ENCODE measurements around the gene PI4KB.
"Not testable (repeated sequence)": the region's sequence is repeated elsewhere in the genome, so short reads cannot be mapped to it uniquely, and the experiment has no call there.

The PI4KB gene

DNA sequence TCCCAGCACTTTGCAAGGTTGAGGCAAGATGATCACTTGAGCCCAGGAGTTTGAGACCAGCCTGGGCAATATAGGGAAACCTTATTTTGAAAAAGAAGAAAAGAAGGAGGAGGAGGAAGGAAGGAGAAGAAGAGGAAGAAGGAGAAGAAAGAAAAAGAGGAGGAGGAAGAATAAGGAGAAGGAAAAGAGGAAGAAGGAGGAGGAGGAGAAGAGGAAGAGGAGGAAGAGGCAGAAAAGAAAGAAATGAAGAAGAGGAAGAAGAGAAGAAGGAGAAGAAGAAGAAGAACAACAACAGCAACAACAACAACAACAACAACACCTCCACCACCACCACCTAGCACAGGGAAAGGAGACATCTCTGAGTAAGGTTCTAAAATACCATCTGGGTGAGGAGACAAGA is 34.7 kb upstream of the PI4KB start:
- peaks cover 7% of the 10 kb centered on the region for H3K9me3 ChIP-seq
- no peaks in the 10 kb centered on the region for H3K27me3 ChIP-seq (ENCODE audit: low read depth)
- H3K4me1 ChIP-seq, result no peaks in the 10 kb centered on the region
- H3K4me3 ChIP-seq, result no peak overlapping the region
- no peak for DNase-seq (ENCODE audit: low spot score in 2 of 2)
- in situ Hi-C loops (cut with MboI; ENCODE audit: low sequenced_read_pairs), result no loop called here
- H3K36me3 ChIP-seq (replicated peaks), result no peaks in the 10 kb centered on the region

- Histone ChIP-seq H3K4me1 (no peaks in the 10 kb centered on the region), H3K36me3 (replicated peaks) (no peaks in the 10 kb centered on the region), H3K9me3 (peaks cover 7% of the 10 kb centered on the region), H3K27me3 (ENCODE audit: low read depth) (no peaks in the 10 kb centered on the region), H3K4me3 (no peak overlapping the region)
- in situ Hi-C loops (cut with MboI; ENCODE audit: low sequenced_read_pairs), result no loop called here
- DNase-seq (ENCODE audit: low spot score in 2 of 2), result no peak
These were observed 29.5 kb upstream of the PI4KB start for GRCh38 chr1:151356696-151357095.

- no peak overlapping the region for H3K4me3 ChIP-seq
- peaks cover 12% of the 10 kb centered on the region for H3K9me3 ChIP-seq
- no peak for DNase-seq (ENCODE audit: low spot score in 2 of 2)
- no peaks in the 10 kb centered on the region for H3K27me3 ChIP-seq (ENCODE audit: low read depth)
- peaks cover 7% of the 10 kb centered on the region for H3K4me1 ChIP-seq
- in situ Hi-C loops (cut with MboI; ENCODE audit: low sequenced_read_pairs), result no loop called here
- H3K36me3 ChIP-seq (replicated peaks), result no peaks in the 10 kb centered on the region
These were observed 25.0 kb upstream of the PI4KB start for GRCh38 chr1:151352021-151352718.

- DNase-seq (ENCODE audit: low spot score in 2 of 2); H3K27me3 ChIP-seq (ENCODE audit: low read depth); H3K4me3 ChIP-seq; in situ Hi-C loops (cut with MboI; ENCODE audit: low sequenced_read_pairs); H3K36me3 ChIP-seq (replicated peaks): not testable (repeated sequence)
- peaks cover 12% of the 10 kb centered on the region for H3K9me3 ChIP-seq
- H3K4me1 ChIP-seq, result peaks cover 15% of the 10 kb centered on the region
These were observed 23.1 kb upstream of the PI4KB start for GRCh38 chr1:151350323-151350722.

GRCh38 chr1:151347523-151348246 is 20.5 kb upstream of the PI4KB start:
- in situ Hi-C loops (cut with MboI; ENCODE audit: low sequenced_read_pairs), result no loop called here
- Histone ChIP-seq H3K36me3 (replicated peaks) (peaks cover 25% of the 10 kb centered on the region), H3K9me3 (peaks cover 12% of the 10 kb centered on the region), H3K27me3 (ENCODE audit: low read depth) (no peaks in the 10 kb centered on the region), H3K4me1 (peaks cover 15% of the 10 kb centered on the region), H3K4me3 (peak overlapping the region; percentile 43)
- DNase-seq (ENCODE audit: low spot score in 2 of 2), result no peak

GRCh38 chr1:151346769-151347522 is 19.7 kb upstream of the PI4KB start, which contains the start of gene RFX5:
RFX5 (minus strand) TSS chr1:151347252; CDS start chr1:151346320, 932 bp downstream.
- H3K36me3 ChIP-seq (replicated peaks), result peaks cover 25% of the 10 kb centered on the region
- peak within 1 kb of the TSS; percentile 43 for H3K4me3 ChIP-seq
- peaks cover 15% of the 10 kb centered on the region for H3K4me1 ChIP-seq
- in situ Hi-C loops (cut with MboI; ENCODE audit: low sequenced_read_pairs), result no loop called here
- peaks cover 8% of the 10 kb centered on the region for H3K9me3 ChIP-seq
- H3K27me3 ChIP-seq (ENCODE audit: low read depth), result no peaks in the 10 kb centered on the region
- DNase-seq (ENCODE audit: low spot score in 2 of 2), result peak; percentile 96

GRCh38 chr1:151346082-151346768 is 19.0 kb upstream of the PI4KB start:
- H3K36me3 ChIP-seq (replicated peaks), result peaks cover 25% of the 10 kb centered on the region
- peak overlapping the region; percentile 43 for H3K4me3 ChIP-seq
- DNase-seq (ENCODE audit: low spot score in 2 of 2), result no peak
- H3K4me1 ChIP-seq, result peaks cover 15% of the 10 kb centered on the region
- 0 out of 2 replicates have a peak, but pooled peaks cover 2% of the 10 kb centered on the region for H3K9me3 ChIP-seq
- in situ Hi-C loops (cut with MboI; ENCODE audit: low sequenced_read_pairs), result no loop called here
- no peaks in the 10 kb centered on the region for H3K27me3 ChIP-seq (ENCODE audit: low read depth)

- no peak for DNase-seq (ENCODE audit: low spot score in 2 of 2)
- Histone ChIP-seq H3K4me3 (no peak overlapping the region), H3K9me3 (no peaks in the 10 kb centered on the region), H3K36me3 (replicated peaks) (peaks cover 25% of the 10 kb centered on the region), H3K27me3 (ENCODE audit: low read depth) (no peaks in the 10 kb centered on the region), H3K4me1 (peaks cover 15% of the 10 kb centered on the region)
- in situ Hi-C loops (cut with MboI; ENCODE audit: low sequenced_read_pairs), result no loop called here
These were observed 17.1 kb upstream of the PI4KB start for GRCh38 chr1:151344291-151344690.

GRCh38 chr1:151343587-151343986 is 16.4 kb upstream of the PI4KB start:
- in situ Hi-C loops (cut with MboI; ENCODE audit: low sequenced_read_pairs), result no loop called here
- no peak overlapping the region for H3K4me3 ChIP-seq
- no peaks in the 10 kb centered on the region for H3K27me3 ChIP-seq (ENCODE audit: low read depth)
- no peak for DNase-seq (ENCODE audit: low spot score in 2 of 2)
- peaks cover 15% of the 10 kb centered on the region for H3K4me1 ChIP-seq
- H3K36me3 ChIP-seq (replicated peaks), result peaks cover 25% of the 10 kb centered on the region
- H3K9me3 ChIP-seq, result no peaks in the 10 kb centered on the region

DNA sequence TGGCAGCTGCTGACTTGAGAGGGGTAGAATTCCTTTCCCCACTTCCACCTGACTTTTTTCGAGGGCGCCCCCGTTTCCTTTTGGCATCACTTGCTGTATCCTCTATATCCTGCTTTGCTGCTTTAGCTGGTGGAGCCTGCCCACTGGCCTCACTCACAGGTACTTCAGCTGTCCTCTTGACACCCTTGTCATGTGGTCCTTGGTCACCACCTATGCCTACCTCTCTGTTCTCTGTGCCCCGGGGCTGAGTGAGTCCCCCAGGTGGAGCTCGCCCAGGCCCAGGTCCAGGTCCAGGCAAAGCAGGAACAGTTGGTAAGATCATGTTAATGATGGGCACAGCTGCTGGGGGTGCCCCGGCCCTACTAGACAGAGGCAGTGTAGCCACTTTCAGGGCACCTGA is 15.4 kb upstream of the PI4KB start:
- Histone ChIP-seq H3K36me3 (replicated peaks) (peaks cover 25% of the 10 kb centered on the region), H3K27me3 (ENCODE audit: low read depth) (no peaks in the 10 kb centered on the region), H3K4me1 (peaks cover 9% of the 10 kb centered on the region), H3K9me3 (no peaks in the 10 kb centered on the region), H3K4me3 (no peak overlapping the region)
- in situ Hi-C loops (cut with MboI; ENCODE audit: low sequenced_read_pairs), result no loop called here
- DNase-seq (ENCODE audit: low spot score in 2 of 2), result no peak

- H3K4me1 ChIP-seq, result peaks cover 7% of the 10 kb centered on the region
- in situ Hi-C loops (cut with MboI; ENCODE audit: low sequenced_read_pairs), result no loop called here
These were observed 14.8 kb upstream of the PI4KB start for GRCh38 chr1:151342021-151342420.

DNA sequence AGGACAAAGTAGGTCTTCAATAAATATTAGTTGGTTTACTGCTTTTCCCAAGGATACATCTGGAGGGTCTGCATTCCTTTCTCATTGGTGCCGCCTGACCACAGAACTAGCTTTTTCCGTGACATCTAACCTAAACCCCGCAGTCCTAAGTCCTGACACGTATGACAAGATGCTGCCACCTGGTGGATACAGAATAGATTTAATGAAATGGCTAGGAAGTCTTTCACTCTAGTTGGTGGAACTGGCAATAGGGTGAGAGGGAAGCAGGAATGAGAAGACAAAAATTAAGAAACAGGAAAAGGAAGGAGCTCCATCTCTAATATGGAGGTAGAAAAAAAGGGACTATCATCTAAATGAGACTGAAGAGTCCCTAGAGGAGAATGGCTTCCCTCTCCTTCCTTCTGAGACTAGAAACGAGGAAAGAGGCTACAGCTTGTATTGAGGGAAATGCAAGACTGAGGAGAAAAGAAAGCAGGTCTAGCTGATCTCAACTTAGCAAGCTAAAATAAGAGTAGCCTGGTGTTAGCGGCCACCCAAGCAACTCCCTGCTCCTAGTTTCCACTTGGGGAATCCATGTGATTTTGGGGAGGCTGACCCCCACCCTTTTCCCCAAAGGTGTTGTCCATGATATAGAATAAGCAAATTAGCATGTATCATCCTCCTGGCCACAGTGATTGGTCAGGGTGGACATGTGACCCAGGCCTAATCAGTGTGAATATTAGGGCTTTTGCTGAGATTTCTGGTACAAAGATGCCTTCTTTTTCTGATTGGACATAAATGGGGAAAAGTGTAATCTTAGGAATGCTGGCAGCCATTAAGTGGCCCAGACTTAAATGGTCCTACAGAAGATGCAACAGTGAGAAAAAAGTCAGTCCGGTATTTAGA is 13.9 kb upstream of the PI4KB start:
- H3K36me3 ChIP-seq (replicated peaks), result peaks cover 25% of the 10 kb centered on the region
- peak; percentile 67 to 82 for DNase-seq (ENCODE audit: low spot score in 2 of 2)
- peaks cover 3% of the 10 kb centered on the region for H3K4me1 ChIP-seq
- no peak overlapping the region for H3K4me3 ChIP-seq
- no peaks in the 10 kb centered on the region for H3K27me3 ChIP-seq (ENCODE audit: low read depth)
- in situ Hi-C loops (cut with MboI; ENCODE audit: low sequenced_read_pairs), result no loop called here
- no peaks in the 10 kb centered on the region for H3K9me3 ChIP-seq

More at GRCh38 chr1:151342021-151342420, 14.8 kb upstream of the PI4KB start:
- H3K27me3 ChIP-seq (ENCODE audit: low read depth), result no peaks in the 10 kb centered on the region
- H3K36me3 ChIP-seq (replicated peaks), result peaks cover 25% of the 10 kb centered on the region
- no peak overlapping the region for H3K4me3 ChIP-seq
- DNase-seq (ENCODE audit: low spot score in 2 of 2), result no peak
- H3K9me3 ChIP-seq, result no peaks in the 10 kb centered on the region

- Histone ChIP-seq H3K4me1 (no peaks in the 10 kb centered on the region; the same call in 1 of the 2 replicates), H3K27me3 (ENCODE audit: low read depth) (no peaks in the 10 kb centered on the region), H3K36me3 (replicated peaks) (no peaks in the 10 kb centered on the region), H3K9me3 (no peaks in the 10 kb centered on the region), H3K4me3 (no peak overlapping the region)
- no peak for DNase-seq (ENCODE audit: low spot score in 2 of 2)
- in situ Hi-C loops (cut with MboI; ENCODE audit: low sequenced_read_pairs), result no loop called here
These were observed 9.3 kb upstream of the PI4KB start for GRCh38 chr1:151336556-151336955.

Measured in HAP-1 (cell line).